HG02970 (cell line): ENCODE data around the gene CCNK.

Experiments used
- ATAC-seq: cut with Tn5 transposase; IDR thresholded peaks from one replicate; pipeline ENCODE4 v1.9.1; 2021; ENCODE audit warnings: mild to moderate bottlenecking, moderate library complexity, moderate number of reproducible peaks; ENCODE audit not compliant: unreplicated experiment, low FRiP score

CCNK gene

GRCh38 chr14:99465288-99465687 is 15.9 kb upstream of the CCNK start:
- no peak for ATAC-seq

DNA sequence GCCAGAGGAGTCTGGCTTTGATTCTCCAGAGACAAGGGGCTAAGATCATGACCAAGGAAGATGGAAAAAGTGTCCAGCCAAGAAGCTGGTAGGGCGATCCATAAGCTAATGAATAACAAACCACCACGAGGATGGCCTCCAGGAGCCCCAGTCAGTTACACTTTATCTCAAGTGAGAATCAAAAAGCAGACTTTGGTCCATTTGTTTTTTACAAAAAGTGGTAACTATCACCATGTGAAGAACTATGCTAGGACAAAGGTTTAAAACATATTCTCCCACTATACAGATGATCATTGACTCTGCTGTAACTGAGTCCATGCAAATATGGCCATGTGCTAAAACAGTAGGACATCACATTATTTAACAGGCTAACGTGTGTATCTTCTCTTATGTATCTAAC is 14.5 kb upstream of the CCNK start:
- no peak for ATAC-seq

DNA sequence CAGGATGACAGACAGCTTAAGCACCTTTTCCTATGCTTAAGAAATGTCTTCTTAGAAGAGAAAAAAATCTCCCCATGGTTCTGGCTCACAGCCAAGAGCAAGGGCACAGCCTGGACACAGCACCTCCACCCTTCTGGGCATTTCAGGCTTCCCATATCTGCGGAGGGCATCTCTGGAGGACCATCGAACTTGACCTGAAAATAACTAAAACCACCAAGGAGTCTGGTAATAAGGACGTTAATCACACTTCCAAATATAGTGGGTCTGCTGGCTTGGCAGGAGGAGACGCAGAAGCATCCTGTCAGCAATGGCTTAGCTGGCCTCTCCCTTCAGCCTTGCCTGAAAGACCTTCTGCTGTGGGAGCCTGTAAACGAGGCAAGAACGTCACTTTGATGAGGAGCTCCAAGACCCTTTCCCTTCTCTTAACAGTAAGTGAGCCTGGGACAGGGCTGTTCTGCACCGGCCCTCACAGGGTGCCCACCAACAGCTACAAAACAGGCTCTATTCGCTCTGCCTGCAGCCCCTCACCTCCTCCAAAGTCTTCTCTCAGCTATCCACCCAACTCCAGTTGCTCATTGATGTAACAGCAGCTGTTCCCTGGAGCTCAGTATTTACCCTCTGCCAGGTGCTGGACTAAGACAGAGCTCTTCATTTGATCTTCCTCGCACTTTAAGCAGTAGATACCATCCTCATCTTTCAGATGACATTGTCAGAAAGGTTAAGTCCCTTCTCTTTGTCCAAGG is 13.7 kb upstream of the CCNK start:
- ATAC-seq, result no peak

DNA sequence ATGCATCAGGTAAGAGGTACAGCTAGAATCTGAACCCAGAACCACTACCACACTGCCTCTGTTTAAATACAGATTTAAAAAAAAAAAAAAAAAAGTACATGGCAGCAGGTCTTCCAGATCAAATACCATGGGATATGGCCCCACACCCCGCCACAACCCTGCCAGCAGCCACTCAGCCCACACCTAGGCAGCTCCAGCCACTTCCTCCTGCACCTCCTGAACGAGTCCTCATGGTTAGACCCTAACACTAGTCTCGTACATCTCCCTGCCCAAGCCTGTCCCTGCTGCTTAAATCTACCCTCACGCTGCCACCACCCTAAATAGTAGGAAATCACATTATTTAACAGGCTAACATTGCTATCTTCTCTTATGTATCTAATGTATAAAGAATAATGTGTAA is 13.1 kb upstream of the CCNK start:
- no peak for ATAC-seq

GRCh38 chr14:99468836-99469592 is 12.2 kb upstream of the CCNK start:
- no peak for ATAC-seq

GRCh38 chr14:99471731-99472130 is 9.5 kb upstream of the CCNK start:
- ATAC-seq, result no peak

DNA sequence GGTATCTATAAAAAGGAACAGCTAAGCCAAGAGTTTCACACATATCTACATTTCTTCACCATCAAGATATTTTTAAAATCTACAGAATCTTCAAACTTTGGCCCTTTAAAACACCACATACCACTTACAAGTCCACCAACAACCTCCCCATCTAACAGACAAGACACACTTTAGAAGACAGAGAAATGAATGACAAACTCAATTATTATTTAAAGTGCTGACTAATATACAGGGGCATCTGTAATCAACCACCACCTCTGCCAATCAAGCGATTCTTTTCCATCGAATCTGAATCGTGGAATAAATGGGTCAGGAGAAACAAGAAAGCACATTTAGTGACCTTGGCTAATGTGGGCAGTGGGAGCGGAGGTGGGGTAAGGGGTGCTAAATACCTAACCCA is 8.3 kb upstream of the CCNK start:
- ATAC-seq, result no peak

GRCh38 chr14:99473458-99473857 is 7.8 kb upstream of the CCNK start:
- ATAC-seq, result no peak

GRCh38 chr14:99475179-99475578 is 6.0 kb upstream of the CCNK start:
- no peak for ATAC-seq

DNA sequence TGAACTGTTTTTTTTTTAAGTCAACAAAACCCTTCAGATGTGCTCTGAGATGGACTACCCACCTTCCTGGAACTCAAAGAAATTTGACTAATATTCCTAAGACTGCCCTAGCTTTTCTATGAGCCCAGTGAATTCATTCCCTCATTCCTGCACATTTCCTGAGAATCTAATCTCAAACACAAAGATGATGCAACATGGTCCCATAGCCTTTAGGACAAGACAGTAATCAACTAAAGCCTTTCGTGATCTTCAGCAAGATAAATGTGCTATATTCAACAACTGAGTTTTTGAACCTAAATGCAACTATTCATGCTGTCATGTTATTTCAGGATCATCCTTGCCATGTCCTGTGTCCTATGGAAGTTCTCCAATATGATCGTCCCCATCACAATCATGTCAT is 5.5 kb upstream of the CCNK start:
- ATAC-seq, result no peak

DNA sequence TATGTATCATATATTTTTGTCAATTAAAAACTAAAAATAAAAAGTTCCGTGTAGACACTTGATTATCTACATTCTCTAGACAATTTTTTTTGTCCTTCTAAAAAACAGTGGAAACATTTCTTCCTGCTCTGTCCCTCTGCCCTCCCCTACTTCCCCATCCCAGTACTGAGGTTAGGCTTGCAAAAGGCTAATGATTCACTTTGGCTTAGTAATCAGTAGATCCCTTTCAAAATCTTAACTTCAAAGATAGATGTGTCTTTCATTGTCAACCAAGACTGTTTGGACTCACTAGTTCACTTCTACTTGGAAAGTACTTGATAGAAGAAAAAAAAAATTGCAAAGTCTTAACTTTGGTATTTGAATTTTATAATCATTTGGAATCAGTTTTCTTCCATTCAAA is 4.3 kb upstream of the CCNK start:
- no peak for ATAC-seq

GRCh38 chr14:99478128-99478527 is 3.1 kb upstream of the CCNK start:
- no peak for ATAC-seq

- no peak for ATAC-seq
Observed at GRCh38 chr14:99479160-99479905, 1.9 kb upstream of the CCNK start.

DNA sequence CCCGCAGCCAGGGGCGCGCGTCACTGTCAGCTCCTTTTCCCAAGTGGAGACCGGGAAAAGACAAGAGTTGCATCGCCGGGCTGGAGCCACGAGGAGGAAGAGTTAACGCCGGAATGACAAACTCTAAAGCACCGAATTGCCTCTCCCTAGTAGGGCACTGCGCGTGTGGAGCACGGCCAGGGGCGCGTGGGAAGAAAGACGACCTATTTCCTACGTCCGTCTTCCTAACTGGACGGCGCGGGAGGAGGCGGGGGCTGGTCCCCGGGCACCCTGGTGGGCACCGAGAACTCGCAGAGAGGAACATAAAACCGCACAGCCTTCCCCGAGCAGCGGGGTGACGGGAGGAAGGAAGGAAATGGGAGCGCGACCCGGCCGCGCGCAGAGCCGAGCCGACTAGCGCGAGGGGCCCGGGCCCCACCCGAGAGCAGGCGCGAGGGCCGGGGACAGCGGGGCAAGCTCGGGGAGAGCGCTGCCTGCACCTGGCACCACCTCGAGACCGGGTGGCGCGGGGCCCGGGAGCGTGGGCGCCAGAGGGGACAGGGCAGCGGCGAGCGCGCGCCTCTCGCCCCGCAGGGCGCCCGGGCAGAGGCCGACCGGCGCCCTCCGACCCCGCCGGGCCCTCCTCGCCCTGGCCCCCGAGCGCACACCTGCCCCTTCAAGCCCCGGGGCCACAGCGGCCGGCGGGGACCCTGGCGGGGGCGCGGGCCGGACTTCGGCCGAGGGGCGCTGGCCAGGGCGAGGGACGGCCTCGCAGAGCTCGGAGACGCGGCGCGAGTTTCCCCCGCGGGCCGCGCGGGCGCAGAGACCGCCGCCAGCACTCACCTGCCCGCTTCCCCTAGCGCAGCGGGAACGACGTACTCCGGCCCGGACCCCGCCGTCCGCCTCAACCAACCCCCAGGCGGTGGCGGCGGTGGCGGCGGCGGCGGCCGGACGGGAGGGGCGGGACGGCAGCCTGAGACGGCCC is 1.0 kb upstream of the CCNK start, which contains the start of gene SETD3:
SETD3 (minus strand) TSS at position 954 of the 964 bp plus-strand sequence. CDS start 15,054 bp downstream, outside the sequence.
- peak; percentile 0 for ATAC-seq

DNA sequence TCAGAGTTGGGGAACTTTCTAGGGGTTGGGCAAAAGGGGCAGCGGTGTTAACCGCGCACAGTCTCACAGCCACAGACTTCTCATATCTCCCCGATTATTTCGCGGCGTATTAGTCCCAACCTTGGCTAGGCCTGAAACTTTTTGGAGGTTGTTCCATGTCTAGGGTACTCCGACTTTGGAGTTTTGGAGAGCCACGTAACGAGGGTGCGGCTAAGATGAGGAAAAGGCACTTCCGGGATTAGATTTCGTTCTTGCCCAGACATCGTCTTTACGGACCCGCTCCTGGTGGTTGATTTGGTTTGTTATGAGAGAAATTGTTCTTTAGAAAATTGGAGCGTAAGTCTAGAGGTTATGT is 513 bp downstream of the CCNK start:
- no peak for ATAC-seq

GRCh38 chr14:99484106-99484505 is 2.9 kb downstream of the CCNK start:
- ATAC-seq, result no peak

DNA sequence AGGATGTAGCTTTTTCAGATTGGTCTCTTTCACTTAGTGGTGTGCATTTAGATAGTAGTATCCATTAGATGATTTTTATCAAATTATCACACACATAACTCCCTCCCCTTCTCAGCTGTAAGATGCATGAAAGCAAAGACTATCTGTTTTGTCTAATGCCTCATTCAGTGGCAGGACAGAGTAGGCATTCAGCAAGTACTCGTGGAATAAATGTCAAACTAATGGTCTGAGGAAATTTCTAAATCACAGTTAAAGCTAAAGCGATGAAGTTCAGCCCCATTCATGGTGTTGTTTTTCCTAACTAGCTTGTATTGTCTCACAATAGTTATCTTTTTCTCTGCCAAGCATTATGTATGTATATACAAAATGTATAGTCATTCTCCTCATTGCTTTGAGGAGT is 16.1 kb downstream of the CCNK start:
- ATAC-seq, result no peak

DNA sequence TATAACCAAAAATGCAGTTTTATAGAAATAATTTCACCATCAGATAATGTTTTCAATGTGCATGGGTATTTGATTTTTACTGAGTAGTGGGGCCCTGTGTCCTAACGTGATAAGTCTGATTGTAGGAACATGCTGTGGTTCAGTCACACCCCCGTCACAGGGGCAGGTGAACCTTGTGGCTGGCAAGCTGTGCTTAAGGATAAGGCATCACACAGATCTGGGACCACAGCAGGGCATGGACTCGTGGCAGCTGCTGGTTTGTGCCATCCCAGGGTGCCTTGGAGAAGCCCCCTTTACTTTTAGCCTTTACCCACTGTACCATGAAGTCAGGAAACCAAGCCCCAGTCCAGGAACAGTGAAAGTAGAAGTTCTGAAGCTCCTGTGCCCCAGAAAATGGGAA is 16.7 kb downstream of the CCNK start:
- no peak for ATAC-seq

DNA sequence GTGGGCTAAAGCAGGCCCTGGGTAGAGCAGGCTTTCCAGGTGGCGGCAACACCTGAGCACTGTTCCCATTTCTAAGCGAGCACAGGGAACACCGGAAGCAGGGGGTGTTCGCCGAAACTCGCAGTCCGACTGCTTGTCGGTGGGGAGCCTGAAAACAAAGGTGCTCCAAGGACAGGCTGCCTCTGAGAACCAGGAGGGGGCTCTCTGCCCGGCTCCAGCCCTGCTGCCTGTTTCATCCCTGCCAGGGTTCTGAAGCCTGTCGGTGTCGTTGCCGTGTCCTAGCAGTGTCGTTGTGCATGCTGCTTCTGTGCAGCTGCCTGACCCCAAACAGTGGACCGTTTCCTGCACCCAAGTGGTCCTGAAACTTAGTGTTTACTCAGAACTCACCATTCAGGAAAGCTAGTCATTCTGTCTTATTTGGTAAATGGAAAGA is 21.8 kb downstream of the CCNK start:
- no peak for ATAC-seq

GRCh38 chr14:99503848-99504453 is 22.7 kb downstream of the CCNK start:
- ATAC-seq, result no peak
